ENCODE measurements around the gene MLLT3. TPM values are rescaled to one million over a fixed set of nuclear protein-coding genes. Genes with fewer than 3 reads are reported as not detected.

MLLT3 gene
- total RNA-seq, 3 donors from 2014 or later: 8.8 to 30.3 (median 22.6) TPM

DNA sequence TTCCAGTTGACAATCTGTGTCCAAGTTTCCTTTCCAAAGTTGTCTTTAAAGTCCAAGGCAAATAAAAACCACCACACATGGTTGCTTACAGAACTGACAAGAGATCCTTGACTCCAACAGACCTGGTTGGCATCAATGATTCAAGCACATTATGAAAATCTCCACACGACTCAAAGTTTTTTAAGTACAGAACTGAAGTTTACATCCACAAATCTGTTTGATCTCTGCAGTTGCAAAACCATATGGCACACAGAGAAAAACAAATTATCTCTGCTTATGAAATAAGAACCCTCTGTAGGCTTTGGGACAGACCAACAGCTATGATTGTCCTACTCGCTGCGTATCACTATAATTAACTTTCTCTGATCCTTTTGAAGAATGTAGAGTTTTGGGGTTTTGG, 60.8 kb downstream of the MLLT3 start:
- Histone ChIP-seq H3K36me3 (no peaks in the 10 kb centered on the region), H3K4me3 (no peak overlapping the region), H3K4me1 (no peaks in the 10 kb centered on the region), H3K9me3 (no peaks in the 10 kb centered on the region), H3K27me3 (no peaks in the 10 kb centered on the region), H3K27ac (no peak overlapping the region)
- intact Hi-C loops (cut with DNase I; ENCODE audit: low total_unique reads): no loop called here
- TF ChIP-seq POLR2AphosphoS5 (IDR thresholded peaks at IDR 0.05) (no peak), POLR2A (IDR thresholded peaks at IDR 0.05) (no peak)
- TF ChIP-seq, protein P1, sequence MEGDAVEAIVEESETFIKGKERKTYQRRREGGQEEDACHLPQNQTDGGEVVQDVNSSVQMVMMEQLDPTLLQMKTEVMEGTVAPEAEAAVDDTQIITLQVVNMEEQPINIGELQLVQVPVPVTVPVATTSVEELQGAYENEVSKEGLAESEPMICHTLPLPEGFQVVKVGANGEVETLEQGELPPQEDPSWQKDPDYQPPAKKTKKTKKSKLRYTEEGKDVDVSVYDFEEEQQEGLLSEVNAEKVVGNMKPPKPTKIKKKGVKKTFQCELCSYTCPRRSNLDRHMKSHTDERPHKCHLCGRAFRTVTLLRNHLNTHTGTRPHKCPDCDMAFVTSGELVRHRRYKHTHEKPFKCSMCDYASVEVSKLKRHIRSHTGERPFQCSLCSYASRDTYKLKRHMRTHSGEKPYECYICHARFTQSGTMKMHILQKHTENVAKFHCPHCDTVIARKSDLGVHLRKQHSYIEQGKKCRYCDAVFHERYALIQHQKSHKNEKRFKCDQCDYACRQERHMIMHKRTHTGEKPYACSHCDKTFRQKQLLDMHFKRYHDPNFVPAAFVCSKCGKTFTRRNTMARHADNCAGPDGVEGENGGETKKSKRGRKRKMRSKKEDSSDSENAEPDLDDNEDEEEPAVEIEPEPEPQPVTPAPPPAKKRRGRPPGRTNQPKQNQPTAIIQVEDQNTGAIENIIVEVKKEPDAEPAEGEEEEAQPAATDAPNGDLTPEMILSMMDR (IDR thresholded peaks at IDR 0.05): no peak
- DNase-seq (ENCODE audit: low spot score in 2 of 2): no peak

DNA sequence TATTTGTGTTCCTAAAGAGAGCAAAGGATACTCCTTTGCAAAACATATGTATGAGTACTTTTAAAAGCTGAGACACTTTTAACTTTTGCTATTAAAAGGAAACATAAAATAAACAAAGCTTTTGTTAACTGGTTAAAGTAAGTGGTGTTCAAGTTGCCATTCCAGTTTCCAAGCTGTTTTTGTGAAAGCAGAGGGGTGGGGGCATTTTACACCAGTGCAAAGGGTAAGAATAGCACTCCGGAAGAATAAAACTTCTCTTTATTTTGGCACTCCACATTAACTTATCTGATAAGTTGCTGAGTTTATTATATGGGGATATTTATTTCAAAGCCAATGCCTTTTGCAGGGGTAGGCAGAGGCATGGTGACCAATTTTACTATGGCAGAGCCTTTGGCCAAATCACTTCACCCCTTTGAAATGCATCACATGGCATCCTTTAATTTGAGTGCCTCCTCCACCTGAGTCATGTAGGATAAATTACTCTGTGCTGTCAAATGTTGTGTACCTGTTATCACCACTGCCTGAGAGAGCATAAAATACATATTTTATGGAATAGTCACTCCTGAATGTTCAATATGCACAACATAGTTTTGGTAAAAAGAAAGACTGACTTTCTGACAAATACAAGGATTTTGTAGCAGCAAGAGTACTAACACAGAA, 62.9 kb downstream of the MLLT3 start:
- H3K36me3 ChIP-seq: no peaks in the 10 kb centered on the region
- TF ChIP-seq POLR2AphosphoS5 (IDR thresholded peaks at IDR 0.05): no peak
- TF ChIP-seq, protein P1 (IDR thresholded peaks at IDR 0.05): no peak
- no peak for TF ChIP-seq POLR2A (IDR thresholded peaks at IDR 0.05)
- H3K9me3 ChIP-seq: no peaks in the 10 kb centered on the region
- no peaks in the 10 kb centered on the region for H3K27me3 ChIP-seq
- no peak overlapping the region for H3K4me3 ChIP-seq
- intact Hi-C loops (cut with DNase I; ENCODE audit: low total_unique reads): no loop called here
- no peaks in the 10 kb centered on the region for H3K4me1 ChIP-seq
- no peak overlapping the region for H3K27ac ChIP-seq
- no peak for DNase-seq (ENCODE audit: low spot score in 2 of 2)

DNA sequence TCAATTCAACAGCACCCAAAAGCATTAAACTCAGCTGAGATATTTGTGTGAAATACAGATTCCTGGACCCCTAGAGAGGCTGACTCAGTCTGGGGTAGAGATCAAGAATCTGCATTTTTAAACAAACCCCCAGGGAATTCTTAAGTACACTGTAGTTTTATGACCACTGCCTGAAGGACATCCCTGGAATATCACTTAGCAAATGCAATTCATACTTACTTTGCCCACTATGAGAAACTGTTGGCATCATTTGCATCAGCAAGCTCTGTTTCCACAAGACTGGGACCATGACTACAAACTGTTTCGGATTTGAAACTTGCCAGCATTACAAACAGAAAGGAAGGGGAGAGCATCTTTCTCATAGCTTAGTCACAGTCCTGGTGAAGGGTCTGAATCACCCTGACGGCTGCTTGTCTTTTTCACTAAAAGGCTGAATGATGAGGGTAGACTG, 63.7 kb downstream of the MLLT3 start:
- Histone ChIP-seq H3K36me3 (no peaks in the 10 kb centered on the region), H3K27me3 (no peaks in the 10 kb centered on the region), H3K9me3 (no peaks in the 10 kb centered on the region), H3K4me1 (no peaks in the 10 kb centered on the region), H3K4me3 (no peak overlapping the region), H3K27ac (no peak overlapping the region)
- no peak for DNase-seq (ENCODE audit: low spot score in 2 of 2)
- no peak for TF ChIP-seq POLR2A (IDR thresholded peaks at IDR 0.05)
- TF ChIP-seq, protein P1 (IDR thresholded peaks at IDR 0.05): no peak
- TF ChIP-seq POLR2AphosphoS5 (IDR thresholded peaks at IDR 0.05): no peak
- intact Hi-C loops (cut with DNase I; ENCODE audit: low total_unique reads): no loop called here

DNA sequence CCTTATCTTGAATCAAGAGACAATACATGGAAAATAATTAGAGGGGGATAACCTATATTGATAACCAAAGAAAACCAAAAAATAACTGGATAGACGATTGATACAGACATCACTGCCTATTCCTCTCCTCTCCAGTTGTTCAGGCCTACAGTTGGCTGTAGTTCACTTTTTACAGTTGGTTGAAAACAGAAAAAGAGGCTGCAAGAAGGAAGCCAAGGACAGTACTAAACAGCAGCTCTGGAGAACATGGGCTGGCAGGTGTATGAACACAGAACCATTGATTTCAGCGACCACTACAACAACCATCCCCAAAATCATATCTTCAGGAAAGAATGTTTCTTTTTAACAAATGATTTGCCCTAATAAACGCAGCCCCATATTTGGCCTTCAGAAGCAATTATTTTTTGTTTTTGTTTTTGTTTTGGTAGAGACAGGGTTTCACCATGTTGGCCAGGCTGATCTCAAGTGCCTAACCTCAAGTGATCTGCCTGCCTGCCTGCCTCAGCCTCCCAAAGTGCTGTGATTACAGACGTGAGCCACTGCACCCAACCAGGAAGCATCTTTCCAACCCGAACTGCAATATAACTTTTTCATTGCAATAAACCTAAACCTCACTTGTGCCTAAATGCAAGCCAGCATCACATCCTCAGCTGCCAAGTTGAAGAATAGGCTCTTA, 64.3 kb downstream of the MLLT3 start:
- TF ChIP-seq, protein P1 (IDR thresholded peaks at IDR 0.05): no peak
- no peak for TF ChIP-seq POLR2AphosphoS5 (IDR thresholded peaks at IDR 0.05)
- TF ChIP-seq POLR2A (IDR thresholded peaks at IDR 0.05): no peak
- intact Hi-C loops (cut with DNase I; ENCODE audit: low total_unique reads): no loop called here
- H3K4me3 ChIP-seq: no peak overlapping the region
- H3K27me3 ChIP-seq: no peaks in the 10 kb centered on the region
- no peak for DNase-seq (ENCODE audit: low spot score in 2 of 2)
- no peak overlapping the region for H3K27ac ChIP-seq
- no peaks in the 10 kb centered on the region for H3K36me3 ChIP-seq
- H3K9me3 ChIP-seq: no peaks in the 10 kb centered on the region
- H3K4me1 ChIP-seq: no peaks in the 10 kb centered on the region

DNA sequence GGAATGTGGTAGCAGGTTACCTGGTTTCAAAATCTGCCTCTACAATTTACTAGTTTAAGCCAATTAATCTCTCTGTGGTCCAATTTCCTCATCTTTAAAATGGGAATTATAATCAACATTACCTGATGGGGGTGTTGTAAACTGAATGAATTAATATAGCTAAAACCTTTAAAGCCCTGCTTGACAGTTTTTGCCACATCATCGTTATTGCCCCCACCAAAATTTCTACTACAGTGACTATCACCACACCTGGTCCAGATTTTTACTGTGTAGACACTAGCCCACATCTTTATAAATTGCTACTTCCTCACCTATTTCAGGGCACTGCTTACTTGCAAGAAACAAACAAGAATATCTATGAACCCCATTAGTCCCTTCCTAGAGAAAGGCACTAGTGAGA, 65.0 kb downstream of the MLLT3 start:
- no peak for DNase-seq (ENCODE audit: low spot score in 2 of 2)
- H3K4me1 ChIP-seq: no peaks in the 10 kb centered on the region
- H3K36me3 ChIP-seq: no peaks in the 10 kb centered on the region
- no peak overlapping the region for H3K27ac ChIP-seq
- no peak overlapping the region for H3K4me3 ChIP-seq
- intact Hi-C loops (cut with DNase I; ENCODE audit: low total_unique reads): no loop called here
- H3K27me3 ChIP-seq: no peaks in the 10 kb centered on the region
- H3K9me3 ChIP-seq: no peaks in the 10 kb centered on the region
- TF ChIP-seq POLR2AphosphoS5 (IDR thresholded peaks at IDR 0.05) (no peak), POLR2A (IDR thresholded peaks at IDR 0.05) (no peak)
- TF ChIP-seq, protein P1 (IDR thresholded peaks at IDR 0.05): no peak
